NCI-H1694 (cell line): ENCODE measurements around the gene MAFB.

Experiments
- DNase-seq: peaks from one replicate; lab custom pipeline; 2025; lab: John Stamatoyannopoulos, UW

MAFB gene

GRCh38 chr20:40702504-40702903 is 13.5 kb upstream of the MAFB start:
- DNase-seq, result no peak

- DNase-seq, result no peak
Observed at GRCh38 chr20:40698744-40699143, 9.7 kb upstream of the MAFB start.

GRCh38 chr20:40698281-40698680 is 9.2 kb upstream of the MAFB start:
- DNase-seq, result no peak

- DNase-seq, result no peak
Observed at GRCh38 chr20:40697541-40697940, 8.5 kb upstream of the MAFB start.

GRCh38 chr20:40695214-40695613 is 6.2 kb upstream of the MAFB start:
- DNase-seq, result no peak

- DNase-seq, result no peak
Observed at GRCh38 chr20:40694246-40694645, 5.2 kb upstream of the MAFB start.

GRCh38 chr20:40692240-40693011 is 3.4 kb upstream of the MAFB start:
- DNase-seq, result no peak

GRCh38 chr20:40691566-40692239 is 2.7 kb upstream of the MAFB start:
- DNase-seq, result no peak

GRCh38 chr20:40690836-40691565 is 2.0 kb upstream of the MAFB start:
- no peak for DNase-seq

GRCh38 chr20:40689943-40690835 is 1.2 kb upstream of the MAFB start:
- DNase-seq, result peak; percentile 66

- DNase-seq, result no peak
Observed at GRCh38 chr20:40688129-40689099, 622 bp downstream of the MAFB start.

GRCh38 chr20:40687384-40688128 is 1.5 kb downstream of the MAFB start:
- no peak for DNase-seq

GRCh38 chr20:40686893-40687292 is 2.1 kb downstream of the MAFB start:
- DNase-seq, result no peak

- DNase-seq, result no peak
Observed at GRCh38 chr20:40686434-40686882, 2.6 kb downstream of the MAFB start.

GRCh38 chr20:40685349-40685748 is 3.7 kb downstream of the MAFB start:
- no peak for DNase-seq

GRCh38 chr20:40683894-40684268 is 5.2 kb downstream of the MAFB start:
- DNase-seq, result no peak

- DNase-seq, result no peak
Observed at GRCh38 chr20:40683221-40683893, 5.7 kb downstream of the MAFB start.

GRCh38 chr20:40682104-40682981 is 6.7 kb downstream of the MAFB start:
- no peak for DNase-seq
